DMS 273 (cell line): ENCODE data around the gene GNA12.
A peak's percentile ranks its signal among the peaks of the same experiment; 100 is the strongest.
"Not testable (repeated sequence)": the region's sequence is repeated elsewhere in the genome, so short reads cannot be mapped to it uniquely, and the experiment has no call there.

Experiments
- DNase-seq: peaks from one replicate; lab custom pipeline; 2025; ENCODE audit not compliant: unreplicated experiment; lab: John Stamatoyannopoulos, UW

GNA12 gene

GRCh38 chr7:2680792-2681490, 163.2 kb downstream of the GNA12 start:
- DNase-seq: peak; percentile 93

- no peak for DNase-seq
These were observed 163.9 kb downstream of the GNA12 start for GRCh38 chr7:2680256-2680655.

- DNase-seq: peak; percentile 69
These were observed 164.7 kb downstream of the GNA12 start for GRCh38 chr7:2679135-2680127.

GRCh38 chr7:2678454-2678853, 165.7 kb downstream of the GNA12 start:
- not testable (repeated sequence) for DNase-seq
